GM21529 (cell line): ENCODE measurements around the gene MALL.
"Not testable (repeated sequence)": the region's sequence is repeated elsewhere in the genome, so short reads cannot be mapped to it uniquely, and the experiment has no call there.

ENCODE experiments used
- ATAC-seq: cut with Tn5 transposase; IDR thresholded peaks from one replicate; pipeline ENCODE4 v1.9.1; 2021; ENCODE audit not compliant: unreplicated experiment

The MALL gene

GRCh38 chr2:110121052-110121334, 5.4 kb upstream of the MALL start:
- no peak for ATAC-seq

GRCh38 chr2:110120171-110121051, 4.8 kb upstream of the MALL start:
- no peak for ATAC-seq

DNA sequence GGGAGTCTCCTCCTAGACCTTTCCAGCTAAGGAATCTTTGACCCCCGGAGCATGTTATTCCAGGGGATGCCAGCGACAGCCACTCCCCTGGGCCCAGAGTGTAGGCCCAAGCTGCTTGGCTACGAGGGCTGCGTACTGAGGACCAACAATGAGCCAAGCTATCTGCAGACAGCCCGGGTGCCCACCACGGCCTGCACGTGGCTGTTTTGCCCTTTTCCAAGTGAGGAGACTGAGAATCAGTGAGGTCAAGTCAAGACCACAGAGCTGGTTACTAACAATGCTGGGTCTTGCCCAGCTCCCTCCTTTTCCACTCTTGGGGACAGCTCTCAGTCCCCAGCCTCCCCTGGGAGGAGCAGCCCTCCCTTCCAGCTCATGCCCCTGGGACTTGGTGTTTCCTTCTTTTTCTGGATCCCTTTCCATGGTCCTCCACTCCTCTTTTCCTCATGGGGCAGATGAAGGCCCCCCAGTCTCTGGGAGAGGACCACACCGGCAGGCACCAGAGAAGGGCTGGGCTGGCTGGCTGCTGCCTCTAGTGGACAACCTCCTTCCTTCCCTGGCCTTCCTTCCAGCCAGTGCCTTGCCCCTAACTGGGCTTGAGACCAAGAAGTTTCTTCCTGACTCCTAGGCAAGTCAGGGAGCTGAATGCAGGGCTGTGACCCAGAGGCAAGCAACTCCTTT, 550 bp upstream of the MALL start:
- ATAC-seq, result no peak

DNA sequence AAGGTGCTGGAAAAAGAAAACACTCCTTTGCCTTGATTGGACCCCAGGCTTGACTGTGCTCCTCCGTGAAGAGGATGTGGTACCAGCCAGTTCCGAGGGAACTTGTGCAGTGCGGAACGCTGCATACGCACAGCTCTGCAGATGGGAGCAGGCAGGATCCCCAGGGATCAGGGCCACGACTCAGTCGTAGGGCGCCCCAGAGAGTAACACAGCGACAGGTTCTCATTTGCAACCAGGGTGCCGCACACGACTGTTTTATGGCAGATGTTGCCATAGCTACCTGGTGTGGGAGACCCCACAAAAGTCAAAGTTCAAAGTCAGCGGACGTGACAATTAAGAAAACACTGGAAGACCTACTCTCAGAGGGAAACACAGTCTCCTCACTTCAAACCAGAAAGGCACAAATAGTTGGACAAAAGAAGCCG, 779 bp downstream of the MALL start:
- no peak for ATAC-seq

- ATAC-seq, result no peak
Observed at GRCh38 chr2:110113961-110114591, 1.5 kb downstream of the MALL start.

DNA sequence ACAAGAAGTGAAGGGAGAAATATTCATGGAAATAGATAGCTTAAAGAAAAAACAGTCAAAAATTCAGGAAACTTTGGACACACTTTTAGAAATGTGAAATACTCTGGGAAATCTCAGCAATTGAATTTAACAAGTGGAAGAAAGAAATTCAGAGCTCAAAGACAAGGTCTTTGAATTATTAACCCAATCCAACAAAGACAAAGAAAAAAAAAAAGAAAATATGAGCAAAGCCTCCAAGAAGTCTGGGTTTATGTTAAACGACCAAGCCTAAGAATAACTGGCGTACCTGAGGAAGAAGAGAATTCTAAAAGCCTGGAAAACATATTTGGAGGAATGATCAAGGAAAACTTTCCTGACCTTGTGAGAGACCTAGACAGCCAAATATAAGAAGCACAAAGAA, 7.3 kb downstream of the MALL start:
- not testable (repeated sequence) for ATAC-seq

DNA sequence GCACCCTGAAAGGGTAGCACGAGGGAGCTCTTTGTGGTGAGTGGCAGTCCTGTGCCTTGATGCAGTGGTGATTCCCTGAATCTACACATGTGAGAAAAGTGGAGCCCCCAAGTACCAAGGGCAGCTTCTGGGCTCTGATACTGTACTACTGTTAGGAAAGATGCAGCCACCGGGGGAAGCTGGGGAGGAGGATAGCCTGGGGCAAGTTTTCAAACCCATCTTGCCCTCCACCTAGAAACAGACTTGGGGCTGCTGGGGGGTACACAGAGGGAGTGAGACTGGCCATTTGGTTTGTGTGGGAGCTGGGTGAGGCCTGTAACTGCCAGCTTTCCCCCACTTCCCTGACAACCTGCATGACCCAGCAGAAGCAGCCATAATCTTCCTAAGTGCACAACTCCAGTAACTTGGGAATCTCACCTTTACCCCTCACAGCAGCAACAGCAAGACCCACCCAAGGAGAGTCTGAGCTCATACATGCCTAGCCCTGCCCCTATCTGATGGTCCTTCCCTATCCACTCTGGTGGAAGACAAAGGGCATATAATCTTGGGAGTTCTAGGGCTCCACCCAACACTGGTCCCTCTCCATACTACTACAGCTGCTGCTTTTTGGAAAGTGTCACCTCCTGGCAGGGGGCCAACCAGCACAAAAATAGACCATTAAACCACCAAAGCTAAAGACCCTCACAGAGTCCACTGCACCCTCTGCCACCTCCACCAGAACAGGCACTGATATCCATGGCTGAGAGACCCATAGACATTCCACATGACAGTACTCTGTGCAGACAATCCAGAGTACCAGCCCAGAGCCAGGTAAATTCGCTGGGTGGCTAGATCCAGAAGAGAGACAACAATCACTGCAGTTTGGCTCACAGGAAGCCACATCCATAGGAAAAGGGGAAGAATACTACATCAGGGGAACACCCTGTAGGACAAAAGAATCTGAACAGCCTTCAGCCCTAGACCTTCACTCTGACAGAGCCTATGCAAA, 8.2 kb downstream of the MALL start:
- no peak for ATAC-seq

DNA sequence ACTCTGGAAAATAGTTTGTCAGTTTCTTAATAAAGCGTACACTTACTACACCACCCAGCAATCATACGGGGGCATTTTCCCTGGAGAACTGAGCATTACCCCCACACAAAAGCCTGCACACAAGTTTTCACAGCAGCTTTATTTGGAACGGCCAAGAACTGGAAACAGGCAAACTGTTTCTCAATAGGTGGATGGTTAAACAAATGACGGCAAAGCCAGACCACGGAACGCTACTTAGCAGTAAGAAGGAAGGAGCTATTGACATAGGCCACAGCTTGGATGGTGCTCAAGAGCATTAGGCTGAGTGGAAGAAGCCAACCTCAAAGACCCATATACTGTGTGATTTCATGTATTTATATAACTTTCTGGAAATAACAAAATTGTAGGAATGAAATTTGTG, 9.0 kb downstream of the MALL start:
- no peak for ATAC-seq

DNA sequence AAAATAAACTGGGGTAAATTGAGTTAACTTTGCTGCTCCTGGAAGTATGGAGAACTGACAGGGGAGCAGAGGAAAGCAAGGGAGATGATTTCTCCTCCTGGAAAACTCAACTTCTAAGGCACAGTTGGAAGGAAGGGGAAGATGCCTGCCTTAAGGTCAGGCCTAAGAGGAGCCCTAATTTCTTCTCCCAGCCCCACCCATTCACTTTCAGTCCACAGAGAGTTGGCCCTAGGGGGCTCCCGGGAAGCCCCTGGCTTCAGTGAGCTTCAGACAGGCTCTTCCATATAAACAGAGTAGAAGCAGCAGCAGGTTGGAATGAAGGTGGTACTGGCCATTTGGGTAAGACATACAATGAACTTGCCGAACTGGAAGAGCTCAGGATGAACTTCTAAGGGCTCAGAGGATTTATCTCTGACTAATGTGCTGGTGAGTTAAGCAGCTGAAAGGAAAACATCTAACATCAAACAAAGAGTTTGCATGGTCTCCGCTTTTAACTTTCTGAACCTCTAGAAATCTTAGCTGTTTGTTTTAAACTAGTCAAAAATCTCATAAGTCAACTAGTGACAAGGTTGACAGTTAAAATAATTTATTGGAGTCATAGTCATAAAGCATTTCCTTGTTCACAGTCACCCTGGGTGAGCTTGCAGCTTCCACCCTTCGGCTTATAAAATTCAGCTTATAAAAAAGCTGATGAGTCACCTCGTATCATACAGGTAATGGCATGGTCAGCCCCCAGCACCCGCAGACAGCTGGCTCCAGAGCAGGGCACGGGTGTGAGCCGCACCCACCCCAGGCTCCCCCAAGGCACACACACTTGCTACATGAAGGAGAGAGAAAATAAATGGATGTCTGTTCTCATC, 9.8 kb downstream of the MALL start:
- ATAC-seq, result no peak

DNA sequence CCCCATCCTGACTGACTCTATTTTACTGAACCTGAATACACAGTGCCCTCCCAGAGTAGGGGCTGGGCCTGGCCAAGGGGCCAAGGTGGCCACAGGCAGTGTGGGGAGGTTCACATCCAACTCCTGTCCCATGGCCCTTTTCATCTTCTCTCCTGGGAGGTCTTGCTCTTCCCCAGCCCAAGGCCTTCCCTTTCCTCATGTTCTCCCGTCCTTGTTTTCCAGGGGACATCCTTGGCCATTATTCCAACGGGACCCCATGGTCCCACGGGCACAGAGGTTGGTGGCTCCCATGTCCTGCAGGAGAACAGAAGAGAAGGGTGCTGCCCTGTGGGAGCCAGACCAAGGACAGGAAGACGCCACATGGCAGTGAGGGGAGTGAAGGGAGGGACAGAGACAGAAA, 10.4 kb downstream of the MALL start:
- ATAC-seq, result no peak

GRCh38 chr2:110104025-110104771, 11.4 kb downstream of the MALL start:
- no peak for ATAC-seq

- ATAC-seq, result no peak
Observed at GRCh38 chr2:110103061-110103961, 12.3 kb downstream of the MALL start.

GRCh38 chr2:110101901-110102803, 13.5 kb downstream of the MALL start:
- no peak for ATAC-seq

GRCh38 chr2:110101280-110101844, 14.3 kb downstream of the MALL start:
- ATAC-seq, result no peak

- ATAC-seq, result not testable (repeated sequence)
Observed at GRCh38 chr2:110100880-110101279, 14.7 kb downstream of the MALL start.

DNA sequence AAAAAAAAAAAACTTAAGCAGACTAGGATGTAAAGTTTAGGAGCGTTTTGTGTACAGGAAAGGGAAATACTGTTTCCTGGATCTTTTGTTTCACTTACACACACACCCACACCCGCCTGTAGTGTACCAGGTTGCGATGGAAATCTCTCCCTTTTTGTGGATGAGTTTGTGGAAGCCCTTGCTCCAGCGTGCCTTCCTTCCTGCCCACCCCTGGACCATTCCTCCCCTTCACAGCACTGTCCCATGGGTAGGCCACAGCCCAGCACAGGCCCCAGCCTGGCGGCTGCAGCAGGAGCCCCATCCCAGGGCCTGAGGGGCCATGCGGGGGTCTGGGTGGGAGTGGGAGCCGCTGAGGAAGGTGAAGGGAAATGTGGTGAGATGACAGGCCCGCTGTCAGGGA, 15.1 kb downstream of the MALL start:
- ATAC-seq, result no peak
